Right atrium auricular region (tissue), 2 donors: ENCODE results near the gene BCL10. TPM values are rescaled to one million over a fixed set of nuclear protein-coding genes. Genes with fewer than 3 reads are reported as not detected.

Source experiments
- DNase-seq: peaks from one replicate; pipeline ENCODE4 v3.0.0-alpha.2; 2019; ENCODE audit warnings: low spot score
- H3K27ac ChIP-seq, 2 donors: fragments of 200-600 bp; sonication (generic); 1 replicate in 1 of 2; 2 replicates in 1 of 2; pipeline ENCODE4 v1.5.1; 2016 to 2019
- H3K27me3 ChIP-seq, 2 donors: fragments of 200-600 bp; sonication (generic); one replicate each; pipeline versions ENCODE4 v1.5.1 to v1.6.0; 2017 to 2019
- H3K36me3 ChIP-seq: fragments of 200-600 bp; sonication (generic); one replicate; pipeline ENCODE4 v1.5.1; 2016
- H3K4me1 ChIP-seq, 2 donors: fragments of 200-600 bp; sonication (generic); one replicate each; pipeline versions ENCODE4 v1.5.1 to v1.6.0; 2017 to 2019
- H3K4me3 ChIP-seq, 2 donors: fragments of 200-600 bp; sonication (generic); 1 replicate in 1 of 2; 2 replicates in 1 of 2; pipeline ENCODE4 v1.5.1; 2017 to 2019; ENCODE audit warnings: mild to moderate bottlenecking in 1 of 2, moderate library complexity in 1 of 2
- H3K9me3 ChIP-seq, 2 donors: fragments of 200-600 bp; sonication (generic); one replicate each; pipeline ENCODE4 v1.5.1; 2019
- total RNA-seq, 2 donors: library from RNA; depleted of rRNA; stranded (reverse); fragments of >200 nt; gene quantifications; one replicate each; pipeline ENCODE4 v1.1.0, GENCODE V29; 2016
- TF ChIP-seq, protein P1 (sequence below), 2 donors: fragments of 200-600 bp; sonication (generic); IDR thresholded peaks; one replicate each; pipeline ENCODE4 v1.5.1; 2019; ENCODE audit warnings: antibody characterized with exemption in 2 of 2

BCL10 gene
- total RNA-seq, 2 donors from 2014 or later: 7.5 to 8.0 TPM

GRCh38 chr1:85237613-85238012 is 38.8 kb downstream of the BCL10 start:
- Histone ChIP-seq H3K4me1 (no peaks in the 10 kb centered on the region), H3K9me3 (no peaks in the 10 kb centered on the region), H3K27me3 (no peaks in the 10 kb centered on the region), H3K27ac (no peak overlapping the region), H3K4me3 (no peak overlapping the region), H3K36me3 (no peaks in the 10 kb centered on the region)
- TF ChIP-seq, protein P1, sequence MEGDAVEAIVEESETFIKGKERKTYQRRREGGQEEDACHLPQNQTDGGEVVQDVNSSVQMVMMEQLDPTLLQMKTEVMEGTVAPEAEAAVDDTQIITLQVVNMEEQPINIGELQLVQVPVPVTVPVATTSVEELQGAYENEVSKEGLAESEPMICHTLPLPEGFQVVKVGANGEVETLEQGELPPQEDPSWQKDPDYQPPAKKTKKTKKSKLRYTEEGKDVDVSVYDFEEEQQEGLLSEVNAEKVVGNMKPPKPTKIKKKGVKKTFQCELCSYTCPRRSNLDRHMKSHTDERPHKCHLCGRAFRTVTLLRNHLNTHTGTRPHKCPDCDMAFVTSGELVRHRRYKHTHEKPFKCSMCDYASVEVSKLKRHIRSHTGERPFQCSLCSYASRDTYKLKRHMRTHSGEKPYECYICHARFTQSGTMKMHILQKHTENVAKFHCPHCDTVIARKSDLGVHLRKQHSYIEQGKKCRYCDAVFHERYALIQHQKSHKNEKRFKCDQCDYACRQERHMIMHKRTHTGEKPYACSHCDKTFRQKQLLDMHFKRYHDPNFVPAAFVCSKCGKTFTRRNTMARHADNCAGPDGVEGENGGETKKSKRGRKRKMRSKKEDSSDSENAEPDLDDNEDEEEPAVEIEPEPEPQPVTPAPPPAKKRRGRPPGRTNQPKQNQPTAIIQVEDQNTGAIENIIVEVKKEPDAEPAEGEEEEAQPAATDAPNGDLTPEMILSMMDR (IDR thresholded peaks at IDR 0.05): no peak
- DNase-seq: no peak

GRCh38 chr1:85230305-85230977 is 46.0 kb downstream of the BCL10 start:
- no peaks in the 10 kb centered on the region for H3K27me3 ChIP-seq
- no peak for DNase-seq
- no peak overlapping the region for H3K4me3 ChIP-seq
- H3K27ac ChIP-seq: no peak overlapping the region
- TF ChIP-seq, protein P1 (IDR thresholded peaks at IDR 0.05): peak in 1 of 2 donors; percentile 21
- no peaks in the 10 kb centered on the region for H3K9me3 ChIP-seq
- H3K4me1 ChIP-seq: peaks cover 0 to 4% of the 10 kb centered on the region in 2 donors
- H3K36me3 ChIP-seq: no peaks in the 10 kb centered on the region

- no peak for DNase-seq
- Histone ChIP-seq H3K4me3 (no peak overlapping the region), H3K9me3 (no peaks in the 10 kb centered on the region), H3K4me1 (peaks cover 0 to 10% of the 10 kb centered on the region in 2 donors), H3K27me3 (no peaks in the 10 kb centered on the region), H3K27ac (peak overlapping the region; percentile 24 to 56), H3K36me3 (no peaks in the 10 kb centered on the region)
- TF ChIP-seq, protein P1 (IDR thresholded peaks at IDR 0.05): no peak
Observed at GRCh38 chr1:85229574-85230097, 46.8 kb downstream of the BCL10 start.

DNA sequence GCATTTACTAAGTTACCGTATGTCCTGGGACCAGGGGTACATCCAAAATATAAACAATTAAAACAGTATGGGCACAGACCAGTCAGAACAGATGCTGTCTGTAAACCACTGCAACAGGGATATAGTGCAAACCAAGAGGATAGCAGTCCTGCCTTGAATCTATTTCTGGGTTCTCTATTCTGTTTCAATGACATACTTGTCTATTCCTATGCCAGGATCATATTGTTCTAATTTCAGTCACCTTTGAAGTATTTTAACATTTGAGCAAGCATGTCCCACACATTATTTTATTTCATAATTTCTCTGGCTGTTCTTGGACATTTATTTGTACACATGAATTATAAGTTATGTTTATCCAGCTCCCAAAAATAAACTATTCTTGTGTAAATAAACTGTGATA is 47.5 kb downstream of the BCL10 start:
- Histone ChIP-seq H3K27ac (peak overlapping the region; percentile 24 to 56), H3K4me1 (peaks cover 0 to 14% of the 10 kb centered on the region in 2 donors), H3K9me3 (no peaks in the 10 kb centered on the region), H3K36me3 (no peaks in the 10 kb centered on the region), H3K27me3 (no peaks in the 10 kb centered on the region), H3K4me3 (no peak overlapping the region)
- DNase-seq: no peak
- TF ChIP-seq, protein P1 (IDR thresholded peaks at IDR 0.05): no peak

DNA sequence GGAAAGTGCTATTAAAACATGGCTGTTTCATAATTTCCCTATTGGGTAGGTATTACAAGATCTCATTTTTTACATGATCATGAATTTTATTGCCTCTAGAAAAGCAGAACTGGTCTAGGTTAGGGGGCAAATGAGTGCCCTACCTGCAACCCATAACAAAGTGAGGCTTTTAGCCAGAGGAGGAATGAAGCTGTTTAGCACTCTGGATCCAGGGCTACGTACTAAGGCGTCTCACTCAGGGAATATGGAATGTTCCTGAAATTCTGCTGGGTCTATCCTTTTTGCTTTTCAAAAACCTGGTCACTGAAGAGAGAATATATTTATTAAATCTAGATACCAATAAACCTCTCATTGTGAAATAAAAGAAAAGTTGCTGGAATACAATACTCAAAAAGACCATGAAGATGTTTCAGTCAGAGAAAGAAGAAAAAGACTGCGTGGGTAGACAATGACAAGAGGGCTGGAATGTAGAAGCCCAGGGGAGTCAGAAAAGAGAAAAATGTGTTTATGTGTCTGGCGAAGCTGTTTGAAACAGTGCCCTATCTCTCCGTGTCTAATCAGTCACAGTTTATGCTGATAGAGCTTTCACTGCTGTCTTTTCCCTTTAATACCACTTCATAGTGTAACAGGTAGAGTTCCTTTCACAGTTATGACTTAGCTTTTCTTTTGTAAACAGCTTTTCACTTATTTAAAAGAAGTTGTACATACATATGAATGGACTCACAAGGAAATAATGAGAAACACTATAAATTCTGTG is 50.6 kb downstream of the BCL10 start:
- H3K4me1 ChIP-seq: peaks cover 0 to 14% of the 10 kb centered on the region in 2 donors
- DNase-seq: no peak
- peak overlapping the region; percentile 67 to 71 for H3K27ac ChIP-seq
- no peaks in the 10 kb centered on the region for H3K27me3 ChIP-seq
- H3K9me3 ChIP-seq: no peaks in the 10 kb centered on the region
- TF ChIP-seq, protein P1 (IDR thresholded peaks at IDR 0.05): no peak
- H3K36me3 ChIP-seq: no peaks in the 10 kb centered on the region
- H3K4me3 ChIP-seq: no peak overlapping the region
